Measurements from ENCODE around the gene TMEM94.
A peak's percentile ranks its signal among the peaks of the same experiment; 100 is the strongest.

The TMEM94 gene

GRCh38 chr17:75525806-75526554 is 69.5 kb downstream of the TMEM94 start:
- no peak for DNase-seq (ENCODE audit: low read depth)

- no peak for DNase-seq (ENCODE audit: low read depth)
Measured at GRCh38 chr17:75526555-75527270, 70.3 kb downstream of the TMEM94 start.

GRCh38 chr17:75530837-75531720 is 74.6 kb downstream of the TMEM94 start:
- no peak for DNase-seq (ENCODE audit: low read depth)

GRCh38 chr17:75531721-75532072 is 75.3 kb downstream of the TMEM94 start:
- DNase-seq (ENCODE audit: low read depth), result peak; percentile 17

- no peak for DNase-seq (ENCODE audit: low read depth)
Measured at GRCh38 chr17:75535119-75535537, 78.7 kb downstream of the TMEM94 start.

GRCh38 chr17:75535871-75536270 is 79.4 kb downstream of the TMEM94 start:
- no peak for DNase-seq (ENCODE audit: low read depth)

GRCh38 chr17:75536366-75536765 is 79.9 kb downstream of the TMEM94 start:
- no peak for DNase-seq (ENCODE audit: low read depth)

- peak; percentile 12 for DNase-seq (ENCODE audit: low read depth)
Measured at GRCh38 chr17:75539967-75540729, 83.7 kb downstream of the TMEM94 start.

- no peak for DNase-seq (ENCODE audit: low read depth)
Measured at GRCh38 chr17:75540923-75541503, 84.6 kb downstream of the TMEM94 start.

- no peak for DNase-seq (ENCODE audit: low read depth)
Measured at GRCh38 chr17:75542229-75542628, 85.8 kb downstream of the TMEM94 start.

- DNase-seq (ENCODE audit: low read depth), result no peak
Measured at GRCh38 chr17:75542728-75543336, 86.4 kb downstream of the TMEM94 start.

GRCh38 chr17:75544250-75544649 is 87.8 kb downstream of the TMEM94 start:
- DNase-seq (ENCODE audit: low read depth), result no peak

GRCh38 chr17:75546181-75546580 is 89.7 kb downstream of the TMEM94 start:
- DNase-seq (ENCODE audit: low read depth), result no peak

- DNase-seq (ENCODE audit: low read depth), result no peak
Measured at GRCh38 chr17:75547091-75547490, 90.7 kb downstream of the TMEM94 start.

GRCh38 chr17:75548813-75549212 is 92.4 kb downstream of the TMEM94 start:
- no peak for DNase-seq (ENCODE audit: low read depth)
